ENCODE measurements around the gene TEX14.

TEX14 gene

DNA sequence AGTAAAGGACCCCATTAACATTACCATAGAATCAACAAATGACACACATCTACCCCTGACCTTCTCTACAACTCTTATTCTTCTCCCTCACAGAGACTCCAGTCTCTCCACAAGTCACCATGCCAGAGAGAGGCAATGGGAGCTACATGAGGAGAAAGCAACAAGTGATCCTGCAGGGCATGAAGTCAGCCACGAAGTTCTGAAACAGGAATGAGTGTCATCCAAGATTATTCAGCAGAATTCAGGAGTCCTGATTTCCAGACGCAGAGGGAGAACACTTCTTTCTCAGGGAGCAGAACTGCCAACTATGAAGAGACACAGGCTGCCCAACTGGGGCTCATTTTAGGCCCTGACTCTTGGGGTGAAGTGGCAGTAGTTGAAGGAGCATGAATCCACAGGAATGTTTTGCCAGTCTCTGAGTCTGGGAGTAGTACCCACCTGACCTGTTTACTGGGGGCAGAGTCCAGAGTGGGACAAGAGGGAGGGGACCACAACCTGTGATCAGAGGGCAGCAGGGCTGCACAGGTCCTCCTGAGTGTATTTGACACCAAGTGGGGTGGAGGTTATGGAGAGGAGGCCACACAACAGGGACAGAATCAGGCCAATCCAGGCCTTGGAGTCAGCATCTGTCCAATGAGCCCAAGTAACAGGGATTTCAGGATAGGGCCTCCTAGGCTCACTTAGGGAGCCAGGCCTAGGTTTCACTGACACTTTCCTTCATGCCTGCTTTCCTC lies 175.0 kb downstream of the TEX14 start:
- no peak for DNase-seq

DNA sequence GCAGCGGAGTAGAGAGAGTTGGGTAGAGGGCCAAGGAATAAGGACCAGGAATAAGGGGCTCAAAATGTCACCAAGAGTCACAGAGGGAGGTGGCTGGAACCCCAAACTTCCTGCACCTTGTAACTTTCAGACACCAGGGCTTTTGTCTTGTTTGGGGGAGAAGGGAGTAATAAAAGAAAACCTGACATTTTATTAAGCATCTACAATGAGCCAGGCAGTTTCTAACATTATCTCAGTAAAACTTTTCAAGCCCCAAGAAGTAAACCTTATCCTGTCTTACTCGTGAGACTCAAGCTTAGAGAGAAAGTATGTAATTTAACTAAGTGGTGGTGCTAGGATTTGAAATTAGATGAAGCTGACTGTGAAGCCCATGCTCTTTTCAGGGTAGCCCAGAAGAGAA lies 176.6 kb downstream of the TEX14 start:
- no peak for DNase-seq

DNA sequence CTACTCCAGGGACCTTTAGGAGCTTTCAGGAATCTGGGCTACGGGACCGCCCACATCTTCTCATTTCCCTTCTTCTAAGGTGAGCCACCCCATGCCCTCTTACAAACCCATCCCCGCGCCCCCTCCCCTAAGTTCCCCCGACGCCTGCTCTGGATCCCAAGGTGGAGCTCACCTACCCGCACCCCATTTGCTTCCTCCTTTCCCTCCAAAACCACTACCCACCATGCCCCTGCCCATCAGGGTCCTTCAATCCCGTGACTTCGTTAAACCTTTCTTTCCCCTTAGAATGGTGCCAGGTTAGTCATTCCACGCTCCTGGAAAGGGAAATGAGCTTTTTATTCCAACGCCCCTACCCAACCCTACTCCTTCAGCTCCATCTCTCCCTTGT lies 177.1 kb downstream of the TEX14 start:
- DNase-seq = no peak

DNA sequence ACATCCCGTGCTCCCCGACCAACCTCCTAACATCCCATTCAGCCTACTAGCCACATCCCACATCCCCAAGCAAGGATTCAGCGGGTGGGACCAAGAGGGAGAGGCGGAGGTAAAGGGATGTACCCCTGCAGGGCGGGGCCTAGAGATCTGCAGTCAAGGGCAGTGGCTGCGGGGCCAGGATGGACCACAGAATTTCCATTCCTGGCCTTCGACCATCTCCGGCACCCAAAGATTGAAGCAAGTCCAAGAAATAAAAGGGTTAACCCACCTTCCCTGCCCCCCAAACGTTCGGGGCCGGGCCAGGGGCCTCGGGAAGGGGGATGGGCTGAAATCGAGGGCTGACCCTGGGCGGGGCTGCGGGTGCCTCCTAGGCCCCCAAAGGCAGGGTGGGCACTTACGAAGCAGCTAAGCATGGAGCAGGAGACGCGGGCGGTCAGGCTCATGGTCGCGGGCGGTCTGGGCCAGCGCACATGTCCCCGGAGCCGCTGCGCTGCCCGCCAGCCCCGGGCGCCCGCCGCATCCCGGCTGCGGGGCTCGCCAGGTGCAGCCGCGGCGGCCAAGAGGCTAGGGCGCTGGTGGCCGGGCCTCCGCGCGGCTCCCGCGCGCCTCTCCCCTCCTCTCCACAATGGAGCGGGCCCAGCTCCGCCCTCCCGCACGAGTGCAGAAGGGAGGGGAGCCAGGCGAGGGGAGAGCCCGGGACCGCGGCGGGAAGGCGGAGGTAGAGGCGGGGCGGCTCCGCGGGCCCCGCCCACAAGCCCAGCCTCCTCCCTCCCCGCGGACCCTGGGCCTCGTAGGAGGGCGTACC lies 177.7 kb downstream of the TEX14 start, which contains the start of gene MTMR4:
Gene MTMR4 (minus strand): TSS at position 674 of the 805 bp plus-strand sequence. CDS start 231 bp downstream, at position 443.
- DNase-seq = peak; percentile 61

- DNase-seq = no peak
These were observed 178.4 kb downstream of the TEX14 start for GRCh38 chr17:58513267-58513964.

GRCh38 chr17:58510075-58510474 lies 181.8 kb downstream of the TEX14 start:
- no peak for DNase-seq

GRCh38 chr17:58508341-58509067 lies 183.3 kb downstream of the TEX14 start:
- no peak for DNase-seq

DNA sequence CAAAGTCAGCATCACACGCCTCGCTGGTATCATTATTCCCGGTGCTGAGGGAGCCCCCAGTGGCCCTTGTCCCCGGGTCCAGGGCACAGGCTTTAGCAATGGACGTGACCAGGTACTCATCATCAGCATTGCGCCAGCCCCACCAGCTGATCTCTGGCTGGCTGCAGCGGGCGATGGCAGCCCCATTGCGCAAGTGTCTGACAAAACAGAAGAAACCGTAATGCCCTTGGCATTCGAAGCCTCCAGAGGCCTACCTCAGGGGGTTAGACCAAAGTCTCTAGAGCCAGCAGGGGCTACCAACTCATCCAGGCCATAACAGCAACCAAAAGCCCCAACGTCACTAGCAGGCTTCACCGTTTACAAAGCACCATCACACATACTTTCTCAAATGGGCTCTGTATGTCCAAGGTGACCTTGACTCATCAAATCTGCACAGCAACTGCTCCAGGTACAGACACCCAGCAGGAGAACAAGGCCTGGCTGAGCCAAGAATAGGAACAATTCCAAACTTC lies 184.7 kb downstream of the TEX14 start:
- no peak for DNase-seq
